ENCODE data around the gene AFF3.

- TF ChIP-seq EZH2 (IDR thresholded peaks at IDR 0.05) (no peak), CBX3 (IDR thresholded peaks at IDR 0.05; ENCODE audit: low read depth) (no peak), SRF (IDR thresholded peaks at IDR 0.05; ENCODE audit: low read depth) (no peak), CTCF (IDR thresholded peaks at IDR 0.05 in 2 of 3, conservative IDR thresholded peaks at IDR 0.05 in 1 of 3; ENCODE audit: borderline replicate concordance in 1 of 3, insufficient read depth in 1 of 3, low read depth in 2 of 3, low read length in 2 of 3) (no peak), POLR2A (IDR thresholded peaks at IDR 0.05; ENCODE audit: borderline replicate concordance, extremely low read depth, insufficient read depth, insufficient read length) (no peak), YY1 (IDR thresholded peaks at IDR 0.05; ENCODE audit: extremely low read depth, insufficient replicate concordance, low read depth, low read length) (no peak), SIN3A (IDR thresholded peaks at IDR 0.05; ENCODE audit: low read depth) (no peak), ZFX (IDR thresholded peaks at IDR 0.05) (no peak), POLR2AphosphoS5 (IDR thresholded peaks at IDR 0.05; ENCODE audit: low read depth, low read length) (no peak), CEBPB (IDR thresholded peaks at IDR 0.05; ENCODE audit: low read depth) (no peak), MAX (IDR thresholded peaks at IDR 0.05) (no peak), TCF7L2 (IDR thresholded peaks at IDR 0.05; ENCODE audit: borderline replicate concordance, extremely low read depth, insufficient read depth, insufficient read length) (no peak)
- TF ChIP-seq, protein P1, sequence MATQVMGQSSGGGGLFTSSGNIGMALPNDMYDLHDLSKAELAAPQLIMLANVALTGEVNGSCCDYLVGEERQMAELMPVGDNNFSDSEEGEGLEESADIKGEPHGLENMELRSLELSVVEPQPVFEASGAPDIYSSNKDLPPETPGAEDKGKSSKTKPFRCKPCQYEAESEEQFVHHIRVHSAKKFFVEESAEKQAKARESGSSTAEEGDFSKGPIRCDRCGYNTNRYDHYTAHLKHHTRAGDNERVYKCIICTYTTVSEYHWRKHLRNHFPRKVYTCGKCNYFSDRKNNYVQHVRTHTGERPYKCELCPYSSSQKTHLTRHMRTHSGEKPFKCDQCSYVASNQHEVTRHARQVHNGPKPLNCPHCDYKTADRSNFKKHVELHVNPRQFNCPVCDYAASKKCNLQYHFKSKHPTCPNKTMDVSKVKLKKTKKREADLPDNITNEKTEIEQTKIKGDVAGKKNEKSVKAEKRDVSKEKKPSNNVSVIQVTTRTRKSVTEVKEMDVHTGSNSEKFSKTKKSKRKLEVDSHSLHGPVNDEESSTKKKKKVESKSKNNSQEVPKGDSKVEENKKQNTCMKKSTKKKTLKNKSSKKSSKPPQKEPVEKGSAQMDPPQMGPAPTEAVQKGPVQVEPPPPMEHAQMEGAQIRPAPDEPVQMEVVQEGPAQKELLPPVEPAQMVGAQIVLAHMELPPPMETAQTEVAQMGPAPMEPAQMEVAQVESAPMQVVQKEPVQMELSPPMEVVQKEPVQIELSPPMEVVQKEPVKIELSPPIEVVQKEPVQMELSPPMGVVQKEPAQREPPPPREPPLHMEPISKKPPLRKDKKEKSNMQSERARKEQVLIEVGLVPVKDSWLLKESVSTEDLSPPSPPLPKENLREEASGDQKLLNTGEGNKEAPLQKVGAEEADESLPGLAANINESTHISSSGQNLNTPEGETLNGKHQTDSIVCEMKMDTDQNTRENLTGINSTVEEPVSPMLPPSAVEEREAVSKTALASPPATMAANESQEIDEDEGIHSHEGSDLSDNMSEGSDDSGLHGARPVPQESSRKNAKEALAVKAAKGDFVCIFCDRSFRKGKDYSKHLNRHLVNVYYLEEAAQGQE (IDR thresholded peaks at IDR 0.05; ENCODE audit: low read depth), result no peak
Measured at GRCh38 chr2:99734236-99734635, 408.2 kb downstream of the AFF3 start.

Measured in HCT116 (cell line).